ENCODE data around the gene PLCG2. TPM values are rescaled to one million over a fixed set of nuclear protein-coding genes. Genes with fewer than 3 reads are reported as not detected.

Gene PLCG2
- total RNA-seq (1 to 10 TPM; 2.4 to 8.0 (median 3.8) TPM), polyA plus RNA-seq (10 to 100 TPM in 1 of 3 donors, 1 to 10 TPM in 2; 1.6 to 24.8 (median 1.8) TPM)

- Histone ChIP-seq H3K27me3 (peaks cover 4 to 29% (median 17%) of the 10 kb centered on the region in 3 donors), H3K9me3 (no peaks in the 10 kb centered on the region), H3K36me3 (no peaks in the 10 kb centered on the region), H3K4me3 (peak within 1 kb of the TSS; percentile 22 to 69 (median 52)), H3K4me1 (peaks cover 0 to 16% (median 13%) of the 10 kb centered on the region in 4 donors), H3K27ac (peak within 1 kb of the TSS; percentile 24 to 57 (median 34))
- TF ChIP-seq, protein P1, sequence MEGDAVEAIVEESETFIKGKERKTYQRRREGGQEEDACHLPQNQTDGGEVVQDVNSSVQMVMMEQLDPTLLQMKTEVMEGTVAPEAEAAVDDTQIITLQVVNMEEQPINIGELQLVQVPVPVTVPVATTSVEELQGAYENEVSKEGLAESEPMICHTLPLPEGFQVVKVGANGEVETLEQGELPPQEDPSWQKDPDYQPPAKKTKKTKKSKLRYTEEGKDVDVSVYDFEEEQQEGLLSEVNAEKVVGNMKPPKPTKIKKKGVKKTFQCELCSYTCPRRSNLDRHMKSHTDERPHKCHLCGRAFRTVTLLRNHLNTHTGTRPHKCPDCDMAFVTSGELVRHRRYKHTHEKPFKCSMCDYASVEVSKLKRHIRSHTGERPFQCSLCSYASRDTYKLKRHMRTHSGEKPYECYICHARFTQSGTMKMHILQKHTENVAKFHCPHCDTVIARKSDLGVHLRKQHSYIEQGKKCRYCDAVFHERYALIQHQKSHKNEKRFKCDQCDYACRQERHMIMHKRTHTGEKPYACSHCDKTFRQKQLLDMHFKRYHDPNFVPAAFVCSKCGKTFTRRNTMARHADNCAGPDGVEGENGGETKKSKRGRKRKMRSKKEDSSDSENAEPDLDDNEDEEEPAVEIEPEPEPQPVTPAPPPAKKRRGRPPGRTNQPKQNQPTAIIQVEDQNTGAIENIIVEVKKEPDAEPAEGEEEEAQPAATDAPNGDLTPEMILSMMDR (IDR thresholded peaks at IDR 0.05) = no peak
- TF ChIP-seq EP300 (IDR thresholded peaks at IDR 0.05) = no peak
- TF ChIP-seq POLR2A (IDR thresholded peaks at IDR 0.05) = no peak
- TF ChIP-seq POLR2AphosphoS5 (IDR thresholded peaks at IDR 0.05) = no peak
- peak; percentile 76 for DNase-seq
- 0% methylated on average over 78 of the region's 78 CpGs for WGBS, 2 donors
- intact Hi-C loops (cut with DNase I) = no loop called here
Measured at GRCh38 chr16:81778861-81779535, at the start of gene PLCG2. Gene PLCG2 (plus strand): TSS chr16:81779291. CDS start chr16:81785990, 6,699 bp downstream.

- peaks cover 0 to 13% (median 13%) of the 10 kb centered on the region in 4 donors for H3K4me1 ChIP-seq
- DNase-seq = no peak
- H3K36me3 ChIP-seq = no peaks in the 10 kb centered on the region
- 90 to 92% methylated on average over 16 of the region's 16 CpGs for WGBS, 2 donors
- H3K4me3 ChIP-seq = no peak overlapping the region
- TF ChIP-seq, protein P1 (IDR thresholded peaks at IDR 0.05) = no peak
- no peak for TF ChIP-seq EP300 (IDR thresholded peaks at IDR 0.05)
- no peak for TF ChIP-seq POLR2A (IDR thresholded peaks at IDR 0.05)
- TF ChIP-seq POLR2AphosphoS5 (IDR thresholded peaks at IDR 0.05) = no peak
- intact Hi-C loops (cut with DNase I) = no loop called here
- no peak overlapping the region for H3K27ac ChIP-seq
- H3K9me3 ChIP-seq = no peaks in the 10 kb centered on the region
- H3K27me3 ChIP-seq = no peaks in the 10 kb centered on the region
Measured at GRCh38 chr16:81729451-81729850, 49.6 kb upstream of the PLCG2 start.

- intact Hi-C loops (cut with DNase I) = loop anchor here (10.0 kb wide), 1 partner anchor 526 kb away; no protein-coding TSS in a partner anchor
- no peaks in the 10 kb centered on the region for H3K9me3 ChIP-seq
- no peaks in the 10 kb centered on the region for H3K27me3 ChIP-seq
- no peaks in the 10 kb centered on the region for H3K36me3 ChIP-seq
- 7 to 10% methylated on average over 47 of the region's 47 CpGs for WGBS, 2 donors
- peak; percentile 95 for DNase-seq
- peaks cover 0 to 13% (median 13%) of the 10 kb centered on the region in 4 donors for H3K4me1 ChIP-seq
- peak overlapping the region; percentile 63 to 76 (median 68) for H3K27ac ChIP-seq
- peak overlapping the region; percentile 17 to 50 (median 44) for H3K4me3 ChIP-seq
- no peak for TF ChIP-seq EP300 (IDR thresholded peaks at IDR 0.05)
- TF ChIP-seq, protein P1 (IDR thresholded peaks at IDR 0.05) = peak; percentile 45 to 57 (median 50)
- TF ChIP-seq POLR2AphosphoS5 (IDR thresholded peaks at IDR 0.05) = peak in 2 of 4 donors; percentile 12 to 46
Measured at GRCh38 chr16:81730090-81731051, 48.7 kb upstream of the PLCG2 start.

- no peak for TF ChIP-seq EP300 (IDR thresholded peaks at IDR 0.05)
- no peak for TF ChIP-seq POLR2A (IDR thresholded peaks at IDR 0.05)
- TF ChIP-seq, protein P1 (IDR thresholded peaks at IDR 0.05) = no peak
- H3K9me3 ChIP-seq = no peaks in the 10 kb centered on the region
- H3K36me3 ChIP-seq = no peaks in the 10 kb centered on the region
- 88 to 91% methylated on average over 8 of the region's 8 CpGs for WGBS, 2 donors
- H3K4me1 ChIP-seq = peaks cover 0 to 13% (median 13%) of the 10 kb centered on the region in 4 donors
- peak overlapping the region in 2 of 4 donors; percentile 71 to 76 for H3K27ac ChIP-seq
- H3K4me3 ChIP-seq = no peak overlapping the region
- no peaks in the 10 kb centered on the region for H3K27me3 ChIP-seq
- no peak for DNase-seq
- intact Hi-C loops (cut with DNase I) = loop anchor here (10.0 kb wide), 1 partner anchor 527 kb away; no protein-coding TSS in a partner anchor
Measured at GRCh38 chr16:81731649-81732048, 47.4 kb upstream of the PLCG2 start.
